WTC11 (cell line): ENCODE measurements around the gene RSKR.

ENCODE experiments used
- ATF1 ChIP-seq: sonication (generic); formaldehyde crosslinking; IDR thresholded peaks from 2 replicates; pipeline ENCODE4 v1.8.1; 2023; ENCODE audit warnings: mild to moderate bottlenecking, moderate library complexity, missing genetic modification reagents
- FOXJ3 ChIP-seq: sonication (generic); formaldehyde crosslinking; IDR thresholded peaks from 2 replicates; pipeline ENCODE4 v1.9.0; 2021; ENCODE audit warnings: missing genetic modification reagents, mild to moderate bottlenecking, borderline replicate concordance
- ZNF263 ChIP-seq: sonication (generic); formaldehyde crosslinking; IDR thresholded peaks from 2 replicates; pipeline ENCODE4 v1.8.1; 2022; ENCODE audit warnings: low read depth, mild to moderate bottlenecking, moderate library complexity, missing genetic modification reagents
- TF ChIP-seq, protein P1 (sequence below): fragments of 200-600 bp; IDR thresholded peaks from 2 replicates; pipeline ENCODE4 v1.8.0; 2022; ENCODE audit warnings: antibody characterized with exemption

DNA sequence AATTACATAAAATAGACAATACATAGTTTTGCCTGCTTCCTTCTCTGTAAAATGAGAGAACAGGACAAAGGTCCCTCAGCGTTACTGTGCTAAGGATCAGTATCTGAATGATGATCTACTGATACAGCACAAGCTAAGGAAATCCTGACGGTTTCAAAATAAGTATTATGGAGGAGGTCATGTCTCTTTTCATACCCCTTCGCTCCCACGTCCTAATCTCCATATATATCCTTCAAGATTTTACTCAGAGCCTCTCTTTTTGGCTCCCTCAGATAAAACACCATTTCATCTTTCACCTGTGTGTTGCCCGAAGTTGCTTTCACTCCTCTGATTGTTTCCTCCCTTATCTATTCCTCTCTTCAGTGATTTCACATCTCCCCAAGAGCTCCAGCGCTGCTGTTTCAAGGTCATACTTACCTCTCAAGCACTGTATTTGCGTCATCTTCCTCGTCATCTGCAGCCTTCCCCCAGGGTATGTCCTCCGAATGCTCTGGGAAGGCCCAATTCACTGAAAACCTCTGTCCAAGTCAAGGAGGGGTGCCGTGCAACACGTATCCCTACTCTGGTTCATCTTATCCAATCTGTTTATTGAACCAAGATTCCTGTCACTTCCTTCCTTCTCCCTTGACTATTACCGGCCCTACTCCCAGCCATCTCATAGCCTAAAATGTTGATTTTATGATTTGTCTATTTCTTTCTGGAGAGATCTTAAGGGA lies 32.2 kb upstream of the RSKR start:
- no peak for TF ChIP-seq ATF1
- no peak for TF ChIP-seq FOXJ3 (CRISPR knock-in tag)
- TF ChIP-seq, protein P1, sequence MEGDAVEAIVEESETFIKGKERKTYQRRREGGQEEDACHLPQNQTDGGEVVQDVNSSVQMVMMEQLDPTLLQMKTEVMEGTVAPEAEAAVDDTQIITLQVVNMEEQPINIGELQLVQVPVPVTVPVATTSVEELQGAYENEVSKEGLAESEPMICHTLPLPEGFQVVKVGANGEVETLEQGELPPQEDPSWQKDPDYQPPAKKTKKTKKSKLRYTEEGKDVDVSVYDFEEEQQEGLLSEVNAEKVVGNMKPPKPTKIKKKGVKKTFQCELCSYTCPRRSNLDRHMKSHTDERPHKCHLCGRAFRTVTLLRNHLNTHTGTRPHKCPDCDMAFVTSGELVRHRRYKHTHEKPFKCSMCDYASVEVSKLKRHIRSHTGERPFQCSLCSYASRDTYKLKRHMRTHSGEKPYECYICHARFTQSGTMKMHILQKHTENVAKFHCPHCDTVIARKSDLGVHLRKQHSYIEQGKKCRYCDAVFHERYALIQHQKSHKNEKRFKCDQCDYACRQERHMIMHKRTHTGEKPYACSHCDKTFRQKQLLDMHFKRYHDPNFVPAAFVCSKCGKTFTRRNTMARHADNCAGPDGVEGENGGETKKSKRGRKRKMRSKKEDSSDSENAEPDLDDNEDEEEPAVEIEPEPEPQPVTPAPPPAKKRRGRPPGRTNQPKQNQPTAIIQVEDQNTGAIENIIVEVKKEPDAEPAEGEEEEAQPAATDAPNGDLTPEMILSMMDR: no peak
- TF ChIP-seq ZNF263 (CRISPR knock-in tag): no peak
